DOHH2 (cell line): ENCODE measurements around the gene BDP1.
"Not testable (repeated sequence)": the region's sequence is repeated elsewhere in the genome, so short reads cannot be mapped to it uniquely, and the experiment has no call there.

Experiments used
- CTCF ChIP-seq: fragments of 200-600 bp; sonication (generic); IDR thresholded peaks from one replicate; pipeline ENCODE4 v1.5.1; 2014; ENCODE audit warnings: antibody characterized with exemption, mild to moderate bottlenecking, low read depth, low read length; ENCODE audit not compliant: poor library complexity, severe bottlenecking
- EZH2phosphoT487 ChIP-seq: fragments of 200-600 bp; sonication (generic); IDR thresholded peaks from 2 replicates; pipeline ENCODE4 v1.6.1; 2017; ENCODE audit warnings: borderline replicate concordance, mild to moderate bottlenecking, antibody characterized with exemption, low read length, moderate library complexity, mixed read lengths

GRCh38 chr5:71575588-71575987, 120.1 kb downstream of the BDP1 start:
- not testable (repeated sequence) for TF ChIP-seq CTCF, EZH2phosphoT487
